K562 (cell line): ENCODE data around the gene C4orf50.

Experiments used
- CTBP1 ChIP-seq: fragments of 450-650 bp; IDR thresholded peaks from 2 replicates; pipeline ENCODE4 v1.6.1; 2016; ENCODE audit warnings: borderline replicate concordance
- EP300 ChIP-seq: IDR thresholded peaks from 2 replicates; pipeline ENCODE4 v1.6.1; 2012; ENCODE audit warnings: low read length, improper control_type of control experiment
- EZH2 ChIP-seq: IDR thresholded peaks from 2 replicates; pipeline ENCODE4 v1.6.1; 2012; ENCODE audit warnings: low read depth, mild to moderate bottlenecking, inconsistent platforms, low read length, borderline replicate concordance
- FOSL1 ChIP-seq: fragments of 200-800 bp; sonication (Bioruptor generic); conservative IDR thresholded peaks from 2 replicates; pipeline ENCODE4 v1.6.1; 2016; ENCODE audit warnings: missing genetic modification characterization, missing compliant biosample characterization
- FOXK2 ChIP-seq, 2 experiments: fragments of 450-650 bp; IDR thresholded peaks in 1 of 2; conservative IDR thresholded peaks in 1 of 2; 2 replicates each; pipeline ENCODE4 v1.6.1; 2016; ENCODE audit warnings: low read depth in 2 of 2, mild to moderate bottlenecking in 1 of 2
- POLR2A ChIP-seq: fragments of 450-650 bp; conservative IDR thresholded peaks from 2 replicates; pipeline ENCODE4 v1.6.1; 2016
- STAG1 ChIP-seq: sonication (generic); formaldehyde crosslinking; IDR thresholded peaks from 2 replicates; pipeline ENCODE4 v1.5.0; 2020; ENCODE audit warnings: missing genetic modification reagents, borderline replicate concordance
- SUPT5H ChIP-seq: fragments of 450-650 bp; IDR thresholded peaks from 2 replicates; pipeline ENCODE4 v1.6.1; 2016
- ZSCAN32 ChIP-seq: fragments of 450-650 bp; formaldehyde crosslinking; IDR thresholded peaks from 2 replicates; pipeline ENCODE4 v1.4.0; 2020; ENCODE audit warnings: mild to moderate bottlenecking, moderate library complexity
- TF ChIP-seq, protein P1 (sequence below), 3 experiments: IDR thresholded peaks in 2 of 3; conservative IDR thresholded peaks in 1 of 3; 2 replicates each; pipeline ENCODE4 v1.5.1; 2011 to 2012; ENCODE audit warnings: low read length in 3 of 3, mild to moderate bottlenecking in 3 of 3, control low read depth in 2 of 3, improper control_type of control experiment in 1 of 3, inconsistent platforms in 1 of 3, low read depth in 1 of 3, mixed read lengths in 1 of 3, moderate library complexity in 1 of 3; ENCODE audit not compliant: insufficient read depth in 2 of 3
- TF ChIP-seq, protein P2 (sequence below): fragments of 250-450 bp; sonication (Bioruptor Pico); IDR thresholded peaks from 2 replicates; pipeline ENCODE4 v1.4.0; 2020; ENCODE audit warnings: mild to moderate bottlenecking, moderate library complexity
- TF ChIP-seq, protein P3 (sequence below), 2 experiments: fragments of 450-650 bp in 1 of 2; sonication (generic) in 1 of 2; formaldehyde crosslinking; conservative IDR thresholded peaks; 2 replicates each; pipeline versions ENCODE4 v1.4.0 to v1.8.1; 2020 to 2022; ENCODE audit warnings: mild to moderate bottlenecking in 1 of 2, missing genetic modification reagents in 1 of 2

DNA sequence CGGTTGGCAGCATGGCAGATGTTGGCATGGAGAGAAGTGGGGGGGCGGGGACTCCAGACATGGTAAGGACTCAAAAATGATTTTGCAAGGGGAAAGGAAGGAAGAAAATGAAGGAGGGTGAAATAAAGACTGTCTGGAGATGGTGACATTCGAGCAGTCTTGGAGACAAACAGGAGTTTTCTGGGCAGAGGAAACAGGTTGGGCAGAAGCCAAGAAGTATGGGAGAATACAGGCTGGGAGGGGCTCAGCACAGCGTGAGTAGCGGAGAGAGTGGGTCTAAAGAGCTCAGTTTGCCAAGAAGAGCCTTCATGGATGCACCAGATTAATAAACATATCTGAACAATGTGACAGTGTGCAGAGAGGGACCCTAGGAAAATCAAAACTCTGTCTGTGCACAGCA, 112.0 kb downstream of the C4orf50 start:
- TF ChIP-seq FOSL1 (tag) (no peak), EZH2 (no peak), FOXK2 (conservative IDR thresholded peaks at IDR 0.05 in 1 of 2, IDR thresholded peaks at IDR 0.05 in 1 of 2; ENCODE audit: low read depth in 2 of 2) (no peak), ZSCAN32 (CRISPR knock-in tag) (no peak), EP300 (no peak), STAG1 (CRISPR knock-in tag) (no peak), CTBP1 (no peak), SUPT5H (no peak), POLR2A (no peak)
- TF ChIP-seq, protein P1, sequence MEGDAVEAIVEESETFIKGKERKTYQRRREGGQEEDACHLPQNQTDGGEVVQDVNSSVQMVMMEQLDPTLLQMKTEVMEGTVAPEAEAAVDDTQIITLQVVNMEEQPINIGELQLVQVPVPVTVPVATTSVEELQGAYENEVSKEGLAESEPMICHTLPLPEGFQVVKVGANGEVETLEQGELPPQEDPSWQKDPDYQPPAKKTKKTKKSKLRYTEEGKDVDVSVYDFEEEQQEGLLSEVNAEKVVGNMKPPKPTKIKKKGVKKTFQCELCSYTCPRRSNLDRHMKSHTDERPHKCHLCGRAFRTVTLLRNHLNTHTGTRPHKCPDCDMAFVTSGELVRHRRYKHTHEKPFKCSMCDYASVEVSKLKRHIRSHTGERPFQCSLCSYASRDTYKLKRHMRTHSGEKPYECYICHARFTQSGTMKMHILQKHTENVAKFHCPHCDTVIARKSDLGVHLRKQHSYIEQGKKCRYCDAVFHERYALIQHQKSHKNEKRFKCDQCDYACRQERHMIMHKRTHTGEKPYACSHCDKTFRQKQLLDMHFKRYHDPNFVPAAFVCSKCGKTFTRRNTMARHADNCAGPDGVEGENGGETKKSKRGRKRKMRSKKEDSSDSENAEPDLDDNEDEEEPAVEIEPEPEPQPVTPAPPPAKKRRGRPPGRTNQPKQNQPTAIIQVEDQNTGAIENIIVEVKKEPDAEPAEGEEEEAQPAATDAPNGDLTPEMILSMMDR (IDR thresholded peaks at IDR 0.05 in 2 of 3, conservative IDR thresholded peaks at IDR 0.05 in 1 of 3; ENCODE audit: insufficient read depth in 2 of 3, low read depth in 1 of 3, low read length in 3 of 3), result no peak
- TF ChIP-seq, protein P2, sequence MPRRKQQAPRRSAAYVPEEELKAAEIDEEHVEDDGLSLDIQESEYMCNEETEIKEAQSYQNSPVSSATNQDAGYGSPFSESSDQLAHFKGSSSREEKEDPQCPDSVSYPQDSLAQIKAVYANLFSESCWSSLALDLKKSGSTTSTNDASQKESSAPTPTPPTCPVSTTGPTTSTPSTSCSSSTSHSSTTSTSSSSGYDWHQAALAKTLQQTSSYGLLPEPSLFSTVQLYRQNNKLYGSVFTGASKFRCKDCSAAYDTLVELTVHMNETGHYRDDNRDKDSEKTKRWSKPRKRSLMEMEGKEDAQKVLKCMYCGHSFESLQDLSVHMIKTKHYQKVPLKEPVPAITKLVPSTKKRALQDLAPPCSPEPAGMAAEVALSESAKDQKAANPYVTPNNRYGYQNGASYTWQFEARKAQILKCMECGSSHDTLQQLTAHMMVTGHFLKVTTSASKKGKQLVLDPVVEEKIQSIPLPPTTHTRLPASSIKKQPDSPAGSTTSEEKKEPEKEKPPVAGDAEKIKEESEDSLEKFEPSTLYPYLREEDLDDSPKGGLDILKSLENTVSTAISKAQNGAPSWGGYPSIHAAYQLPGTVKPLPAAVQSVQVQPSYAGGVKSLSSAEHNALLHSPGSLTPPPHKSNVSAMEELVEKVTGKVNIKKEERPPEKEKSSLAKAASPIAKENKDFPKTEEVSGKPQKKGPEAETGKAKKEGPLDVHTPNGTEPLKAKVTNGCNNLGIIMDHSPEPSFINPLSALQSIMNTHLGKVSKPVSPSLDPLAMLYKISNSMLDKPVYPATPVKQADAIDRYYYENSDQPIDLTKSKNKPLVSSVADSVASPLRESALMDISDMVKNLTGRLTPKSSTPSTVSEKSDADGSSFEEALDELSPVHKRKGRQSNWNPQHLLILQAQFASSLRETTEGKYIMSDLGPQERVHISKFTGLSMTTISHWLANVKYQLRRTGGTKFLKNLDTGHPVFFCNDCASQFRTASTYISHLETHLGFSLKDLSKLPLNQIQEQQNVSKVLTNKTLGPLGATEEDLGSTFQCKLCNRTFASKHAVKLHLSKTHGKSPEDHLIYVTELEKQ (CRISPR knock-in tag), result no peak
- TF ChIP-seq, protein P3, sequence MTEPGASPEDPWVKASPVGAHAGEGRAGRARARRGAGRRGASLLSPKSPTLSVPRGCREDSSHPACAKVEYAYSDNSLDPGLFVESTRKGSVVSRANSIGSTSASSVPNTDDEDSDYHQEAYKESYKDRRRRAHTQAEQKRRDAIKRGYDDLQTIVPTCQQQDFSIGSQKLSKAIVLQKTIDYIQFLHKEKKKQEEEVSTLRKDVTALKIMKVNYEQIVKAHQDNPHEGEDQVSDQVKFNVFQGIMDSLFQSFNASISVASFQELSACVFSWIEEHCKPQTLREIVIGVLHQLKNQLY (CRISPR knock-in tag; conservative IDR thresholded peaks at IDR 0.05), result no peak
